HL-60/S4 treated with retinoic acid at 250 ng/mL for 4 days and 3 days (cell line): Measurements from ENCODE around the gene SBF1.

ENCODE experiments used
- in situ Hi-C: fragments of 300-500 bp; cut with MboI; formaldehyde crosslinking; loops from 2 replicates; pipeline ENCODE4 v1.7.0; 2022; ENCODE audit warnings: low sequenced_read_pairs

Gene SBF1

GRCh38 chr22:50469377-50470305, 5.2 kb downstream of the SBF1 start:
- in situ Hi-C loops: no loop called here

GRCh38 chr22:50468626-50469025, 6.2 kb downstream of the SBF1 start:
- in situ Hi-C loops: no loop called here

GRCh38 chr22:50467773-50468440, 6.9 kb downstream of the SBF1 start:
- in situ Hi-C loops: no loop called here

- in situ Hi-C loops: no loop called here
These were observed 7.5 kb downstream of the SBF1 start for GRCh38 chr22:50467341-50467740.

GRCh38 chr22:50465066-50465930, 9.5 kb downstream of the SBF1 start:
- in situ Hi-C loops: no loop called here

GRCh38 chr22:50464451-50464850, 10.4 kb downstream of the SBF1 start:
- in situ Hi-C loops: no loop called here

- in situ Hi-C loops: no loop called here
These were observed 11.5 kb downstream of the SBF1 start for GRCh38 chr22:50463188-50463900.

- in situ Hi-C loops: no loop called here
These were observed 12.8 kb downstream of the SBF1 start for GRCh38 chr22:50461979-50462540.

- in situ Hi-C loops: no loop called here
These were observed 13.3 kb downstream of the SBF1 start for GRCh38 chr22:50461536-50461935.

GRCh38 chr22:50460938-50461337, 13.9 kb downstream of the SBF1 start:
- in situ Hi-C loops: no loop called here

- in situ Hi-C loops: no loop called here
These were observed 15.2 kb downstream of the SBF1 start for GRCh38 chr22:50459496-50460140.

GRCh38 chr22:50459016-50459415, 15.8 kb downstream of the SBF1 start:
- in situ Hi-C loops: no loop called here

GRCh38 chr22:50456466-50457234, 18.2 kb downstream of the SBF1 start:
- in situ Hi-C loops: no loop called here

- in situ Hi-C loops: no loop called here
These were observed 18.8 kb downstream of the SBF1 start for GRCh38 chr22:50456026-50456425.

GRCh38 chr22:50455201-50455600, 19.6 kb downstream of the SBF1 start:
- in situ Hi-C loops: no loop called here

- in situ Hi-C loops: no loop called here
These were observed 20.2 kb downstream of the SBF1 start for GRCh38 chr22:50454556-50455075.

GRCh38 chr22:50452649-50453048, 22.2 kb downstream of the SBF1 start:
- in situ Hi-C loops: no loop called here

- in situ Hi-C loops: no loop called here
These were observed 27.0 kb downstream of the SBF1 start for GRCh38 chr22:50447576-50448551.
